Stimulated activated CD4-positive, alpha-beta T cell treated with anti-CD3 and anti-CD28 coated beads, Interleukin-4, amount 100 ng/mL, for 24 hours (primary cell): ENCODE results near the gene PPP6R2.

Experiments
- DNase-seq: peaks from one replicate; pipeline ENCODE4 v3.0.0-alpha.2; 2020

The PPP6R2 gene

DNA sequence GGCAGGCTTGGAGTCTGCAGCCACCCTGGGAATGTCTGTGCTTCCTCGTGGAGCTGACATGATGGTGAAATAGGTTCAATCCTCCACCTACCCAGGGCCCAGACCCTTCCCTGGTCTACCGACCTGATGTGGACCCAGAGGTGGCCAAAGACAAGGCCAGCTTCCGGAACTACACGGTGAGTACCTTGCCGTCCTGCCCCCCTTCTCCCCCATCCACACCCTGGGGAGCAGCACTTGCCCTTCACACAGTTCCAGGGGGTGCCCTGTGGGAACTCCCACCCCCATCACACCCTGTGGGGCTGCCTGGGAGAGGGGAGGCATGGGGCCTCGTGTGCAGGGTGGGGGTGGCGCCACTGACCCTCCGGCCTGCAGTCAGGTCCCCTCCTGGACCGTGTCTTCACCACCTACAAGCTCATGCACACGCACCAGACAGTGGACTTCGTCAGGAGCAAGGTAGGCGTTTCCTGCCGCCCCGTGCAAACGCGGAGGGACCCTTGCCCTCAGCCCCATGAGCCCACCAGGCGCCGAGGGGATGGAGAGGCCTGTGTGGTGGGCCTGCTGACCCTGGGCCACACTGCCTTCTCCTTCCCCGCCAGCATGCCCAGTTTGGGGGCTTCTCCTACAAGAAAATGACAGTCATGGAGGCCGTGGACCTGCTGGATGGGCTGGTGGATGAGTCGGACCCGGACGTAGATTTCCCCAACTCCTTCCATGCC is 144.3 kb downstream of the PPP6R2 start:
- no peak for DNase-seq

GRCh38 chr22:50488006-50488677 is 145.0 kb downstream of the PPP6R2 start:
- DNase-seq: no peak

DNA sequence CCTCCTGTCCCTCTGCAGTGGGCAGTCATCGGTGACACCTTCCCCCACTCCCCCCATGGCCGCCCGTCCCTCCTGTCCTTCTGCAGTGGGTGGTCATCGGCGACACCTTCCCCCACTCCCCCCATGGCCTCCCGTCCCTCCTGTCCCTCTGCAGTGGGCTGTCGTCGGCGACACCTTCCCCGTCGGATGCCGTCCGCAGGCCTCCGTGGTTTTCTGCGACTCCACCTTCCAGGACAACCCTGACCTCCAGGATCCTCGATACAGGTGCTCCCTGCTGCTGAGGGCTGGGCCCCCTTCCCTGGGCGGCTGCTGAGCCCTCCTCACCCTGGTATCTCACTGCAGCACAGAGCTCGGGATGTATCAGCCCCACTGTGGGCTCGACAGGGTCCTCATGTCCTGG is 145.8 kb downstream of the PPP6R2 start:
- DNase-seq: no peak

DNA sequence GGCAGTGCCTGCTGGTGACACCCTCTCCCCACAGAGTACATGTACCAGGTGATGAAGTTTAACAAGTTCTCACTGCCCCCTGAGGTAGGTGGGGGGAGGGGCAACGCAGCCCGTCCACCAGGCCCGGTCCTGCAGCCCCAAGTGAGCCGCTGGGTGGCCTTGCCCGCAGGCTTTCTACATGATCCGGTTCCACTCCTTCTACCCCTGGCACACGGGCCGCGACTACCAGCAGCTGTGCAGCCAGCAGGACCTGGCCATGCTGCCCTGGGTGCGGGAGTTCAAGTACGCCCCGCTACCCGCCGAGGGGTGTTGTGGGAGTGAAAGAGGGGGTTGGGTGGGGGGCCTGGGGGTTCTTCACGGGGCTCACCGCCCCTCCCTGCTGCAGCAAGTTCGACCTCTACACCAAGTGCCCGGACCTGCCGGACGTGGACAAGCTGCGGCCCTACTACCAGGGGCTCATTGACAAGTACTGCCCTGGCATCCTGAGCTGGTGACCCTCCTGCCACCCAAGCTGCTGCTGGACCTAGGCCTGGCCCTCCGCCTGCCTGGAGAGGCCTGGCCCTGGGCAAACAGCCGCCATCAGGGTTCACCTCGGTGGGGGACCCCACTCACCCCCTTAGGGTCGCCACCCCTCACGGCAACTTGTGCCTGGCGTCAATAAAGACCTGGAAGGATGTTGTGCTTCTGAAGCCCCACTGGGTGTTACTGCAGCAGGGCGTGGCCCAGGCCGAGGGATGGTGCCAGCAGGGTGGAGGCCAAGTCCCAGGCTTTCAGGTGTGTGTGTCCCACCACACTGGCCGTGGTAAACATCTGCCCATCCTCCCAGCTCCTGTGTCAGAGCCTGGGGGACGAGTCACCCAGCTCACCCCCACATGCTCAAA is 146.5 kb downstream of the PPP6R2 start:
- no peak for DNase-seq

DNA sequence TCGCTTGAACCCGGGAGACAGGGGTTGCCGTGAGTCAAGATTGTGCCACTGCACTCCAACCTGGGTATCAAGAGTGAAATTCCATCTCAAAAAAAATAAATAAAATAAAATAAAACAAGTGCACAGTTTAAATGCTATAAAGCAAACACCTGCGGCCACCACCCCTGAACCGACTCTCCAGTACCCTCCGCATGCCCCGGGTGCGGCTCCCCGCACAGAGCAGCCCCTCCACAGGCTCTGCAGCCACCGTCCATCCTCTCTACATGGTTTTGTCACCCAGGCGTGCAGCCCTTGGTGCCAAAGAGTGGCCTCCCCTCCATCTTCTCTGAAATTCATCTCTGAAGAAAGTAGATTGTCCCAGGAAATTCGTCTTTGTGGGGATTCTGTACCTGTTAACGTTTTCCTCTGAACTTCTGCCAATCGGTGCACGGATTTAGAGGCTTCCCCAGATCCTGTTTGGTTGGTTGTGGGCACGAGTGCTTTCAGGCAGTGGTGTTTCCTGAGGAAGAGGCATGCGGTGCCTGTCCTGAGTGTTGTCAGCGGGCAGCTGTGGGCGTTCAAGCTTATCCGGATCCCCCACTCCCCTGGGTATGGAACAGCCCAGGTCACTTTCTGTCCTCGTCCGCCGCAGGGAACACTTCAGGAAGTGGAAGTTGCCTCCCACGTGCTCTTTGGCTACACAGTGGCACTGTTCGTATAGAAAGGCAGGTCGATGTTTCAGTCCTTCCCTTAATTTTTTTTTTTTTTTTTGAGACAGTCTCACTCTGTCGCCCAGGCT is 147.6 kb downstream of the PPP6R2 start:
- DNase-seq: no peak
